VCaP (cell line): Measurements from ENCODE around the gene PRKCE.
A peak's percentile ranks its signal among the peaks of the same experiment; 100 is the strongest.

ENCODE experiments used
- H3K27ac ChIP-seq: fragments of 450-650 bp; 2 replicates; pipeline ENCODE4 v1.5.1; 2017
- CTCF ChIP-seq: fragments of 450-650 bp; conservative IDR thresholded peaks from 2 replicates; pipeline ENCODE4 v1.5.1; 2017; ENCODE audit warnings: mild to moderate bottlenecking, moderate library complexity

The PRKCE gene

GRCh38 chr2:45758018-45758417 is 106.5 kb downstream of the PRKCE start:
- H3K27ac ChIP-seq, result no peak overlapping the region
- TF ChIP-seq CTCF, result no peak

- H3K27ac ChIP-seq, result no peak overlapping the region
- no peak for TF ChIP-seq CTCF
Measured at GRCh38 chr2:45759310-45759851, 107.9 kb downstream of the PRKCE start.

- no peak overlapping the region for H3K27ac ChIP-seq
- TF ChIP-seq CTCF, result no peak
Measured at GRCh38 chr2:45761635-45762034, 110.2 kb downstream of the PRKCE start.

- no peak for TF ChIP-seq CTCF
- no peak overlapping the region for H3K27ac ChIP-seq
Measured at GRCh38 chr2:45763255-45763654, 111.8 kb downstream of the PRKCE start.

- no peak overlapping the region for H3K27ac ChIP-seq
- no peak for TF ChIP-seq CTCF
Measured at GRCh38 chr2:45763797-45764196, 112.3 kb downstream of the PRKCE start.

- TF ChIP-seq CTCF, result no peak
Measured at GRCh38 chr2:45765007-45765727, 113.7 kb downstream of the PRKCE start.

GRCh38 chr2:45765728-45766254 is 114.3 kb downstream of the PRKCE start:
- peak overlapping the region; percentile 79 for H3K27ac ChIP-seq
- no peak for TF ChIP-seq CTCF

More at GRCh38 chr2:45765007-45765727, 113.7 kb downstream of the PRKCE start:
- H3K27ac ChIP-seq, result peak overlapping the region; percentile 79
